K562 (cell line): ENCODE measurements around the gene SFXN5. TPM values are rescaled to one million over a fixed set of nuclear protein-coding genes. Genes with fewer than 3 reads are reported as not detected.

Source experiments
- CBX2 ChIP-seq: fragments of 200-600 bp; sonication (generic); IDR thresholded peaks from one replicate; pipeline ENCODE4 v1.6.1; 2012; ENCODE audit warnings: mild to moderate bottlenecking, low read length, inconsistent platforms; ENCODE audit not compliant: insufficient read depth, poor library complexity, severe bottlenecking
- CBX3 ChIP-seq, 2 experiments: IDR thresholded peaks; 1 replicate in 1 of 2; 2 replicates in 1 of 2; pipeline ENCODE4 v1.6.1; 2012; ENCODE audit warnings: inconsistent platforms in 2 of 2, low read length in 2 of 2, borderline replicate concordance in 1 of 2, control low read depth in 1 of 2
- PURB ChIP-seq: sonication (generic); formaldehyde crosslinking; IDR thresholded peaks from 2 replicates; pipeline ENCODE4 v1.9.0; 2021; ENCODE audit warnings: low read depth, mild to moderate bottlenecking, missing genetic modification reagents
- RFX5 ChIP-seq: IDR thresholded peaks from 2 replicates; pipeline ENCODE4 v1.6.1; 2011; ENCODE audit warnings: low read depth, mild to moderate bottlenecking, improper control_type of control experiment, low read length
- ZNF184 ChIP-seq: sonication (generic); formaldehyde crosslinking; IDR thresholded peaks from 2 replicates; pipeline ENCODE4 v1.5.0; 2020; ENCODE audit warnings: missing genetic modification reagents
- polyA plus RNA-seq, 8 experiments: library from polyadenylated mRNA; depleted of rRNA in 4 of 8; stranded (reverse) in 5 of 8; unstranded in 3 of 8; fragments of >200 nt; fragmentation: Nextera tagmentation in 2 of 8; fragmentation: Illumina TruSeq in 1 of 8; extraction: Ambion mirVana in 2 of 8; extraction: Trizol in 1 of 8; gene quantifications; 2 replicates each; pipeline versions ENCODE4 v1.2.1 to v1.2.3, GENCODE V29; 2011 to 2014; ENCODE audit warnings: inconsistent platforms in 1 of 8, missing spikeins in 1 of 8
- total RNA-seq, 7 experiments: library from RNA; depleted of rRNA in 6 of 7; stranded (reverse); fragments of >200 nt in 6 of 7; fragmentation: Illumina TruSeq in 2 of 7; extraction: Trizol in 2 of 7; gene quantifications; 2 replicates each; pipeline versions ENCODE4 v1.2.1 to v1.2.3, GENCODE V29; 2011 to 2021; ENCODE audit warnings: low replicate concordance in 1 of 7
- TF ChIP-seq, protein P1 (sequence below): fragments of 200-800 bp; sonication (Bioruptor generic); IDR thresholded peaks from 2 replicates; pipeline ENCODE4 v1.6.1; 2017; ENCODE audit warnings: missing genetic modification characterization, missing compliant biosample characterization
- TF ChIP-seq, protein P2 (sequence below): fragments of 250-450 bp; sonication (Bioruptor Pico); IDR thresholded peaks from 2 replicates; pipeline ENCODE4 v1.8.0; 2022; ENCODE audit warnings: inconsistent platforms

The SFXN5 gene
- total and polyA plus RNA-seq, 9 of the 15 experiments (the other 6 are each of a cell fraction or from before 2014, with no cell fraction given): 8.3 to 22.6 (median 16.0) TPM

DNA sequence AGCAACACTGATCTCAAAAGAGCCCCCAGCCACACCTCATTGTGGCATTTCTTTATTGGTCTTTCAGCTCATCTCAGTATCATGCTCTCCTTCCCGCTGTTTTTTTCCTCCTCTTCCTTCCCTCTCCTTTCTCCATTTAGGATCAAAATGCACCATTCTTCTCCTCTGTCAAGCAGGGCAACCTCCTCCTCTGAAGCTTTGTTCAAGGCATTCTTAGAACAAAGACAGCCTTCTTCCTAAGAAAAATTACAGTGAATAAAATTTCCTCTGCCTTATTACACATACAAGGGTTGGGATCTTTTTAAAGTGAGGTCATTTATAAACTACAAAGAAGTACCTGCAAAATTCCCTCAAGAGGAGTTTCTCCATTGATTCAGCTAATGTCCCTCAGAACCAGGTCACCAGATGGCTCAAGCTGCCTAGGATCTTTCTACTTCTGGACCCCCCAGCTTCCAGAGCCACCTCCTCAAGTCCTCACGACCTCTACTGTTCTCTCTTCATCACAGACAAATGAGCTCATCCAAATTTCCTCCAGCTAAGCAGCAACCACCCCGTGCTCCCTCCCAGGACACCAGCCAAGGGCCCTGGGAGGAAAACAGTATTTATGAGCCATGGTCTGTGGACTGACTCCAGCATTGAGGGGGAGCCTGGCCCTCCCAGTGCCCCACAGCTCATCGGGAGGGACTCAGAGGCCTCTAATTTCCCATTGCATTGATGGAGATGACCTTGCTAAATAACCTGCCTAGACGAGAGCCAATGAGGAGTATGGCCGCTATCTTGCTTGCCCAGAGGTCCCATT lies 18.0 kb downstream of the SFXN5 start (continued):
- TF ChIP-seq, protein P1, sequence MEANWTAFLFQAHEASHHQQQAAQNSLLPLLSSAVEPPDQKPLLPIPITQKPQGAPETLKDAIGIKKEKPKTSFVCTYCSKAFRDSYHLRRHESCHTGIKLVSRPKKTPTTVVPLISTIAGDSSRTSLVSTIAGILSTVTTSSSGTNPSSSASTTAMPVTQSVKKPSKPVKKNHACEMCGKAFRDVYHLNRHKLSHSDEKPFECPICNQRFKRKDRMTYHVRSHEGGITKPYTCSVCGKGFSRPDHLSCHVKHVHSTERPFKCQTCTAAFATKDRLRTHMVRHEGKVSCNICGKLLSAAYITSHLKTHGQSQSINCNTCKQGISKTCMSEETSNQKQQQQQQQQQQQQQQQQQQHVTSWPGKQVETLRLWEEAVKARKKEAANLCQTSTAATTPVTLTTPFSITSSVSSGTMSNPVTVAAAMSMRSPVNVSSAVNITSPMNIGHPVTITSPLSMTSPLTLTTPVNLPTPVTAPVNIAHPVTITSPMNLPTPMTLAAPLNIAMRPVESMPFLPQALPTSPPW: no peak
- TF ChIP-seq ZNF184 (no peak), CBX2 (no peak), PURB (CRISPR knock-in tag) (no peak), RFX5 (no peak), CBX3 (IDR thresholded peaks at IDR 0.05; ENCODE audit: borderline replicate concordance in 1 of 2, low read length in 2 of 2) (no peak)
- TF ChIP-seq, protein P2, sequence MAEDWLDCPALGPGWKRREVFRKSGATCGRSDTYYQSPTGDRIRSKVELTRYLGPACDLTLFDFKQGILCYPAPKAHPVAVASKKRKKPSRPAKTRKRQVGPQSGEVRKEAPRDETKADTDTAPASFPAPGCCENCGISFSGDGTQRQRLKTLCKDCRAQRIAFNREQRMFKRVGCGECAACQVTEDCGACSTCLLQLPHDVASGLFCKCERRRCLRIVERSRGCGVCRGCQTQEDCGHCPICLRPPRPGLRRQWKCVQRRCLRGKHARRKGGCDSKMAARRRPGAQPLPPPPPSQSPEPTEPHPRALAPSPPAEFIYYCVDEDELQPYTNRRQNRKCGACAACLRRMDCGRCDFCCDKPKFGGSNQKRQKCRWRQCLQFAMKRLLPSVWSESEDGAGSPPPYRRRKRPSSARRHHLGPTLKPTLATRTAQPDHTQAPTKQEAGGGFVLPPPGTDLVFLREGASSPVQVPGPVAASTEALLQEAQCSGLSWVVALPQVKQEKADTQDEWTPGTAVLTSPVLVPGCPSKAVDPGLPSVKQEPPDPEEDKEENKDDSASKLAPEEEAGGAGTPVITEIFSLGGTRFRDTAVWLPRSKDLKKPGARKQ: no peak
